ENCODE data around the gene SLC30A7. TPM values are rescaled to one million over a fixed set of nuclear protein-coding genes. Genes with fewer than 3 reads are reported as not detected.
A peak's percentile ranks its signal among the peaks of the same experiment; 100 is the strongest.
"Not testable (repeated sequence)": the region's sequence is repeated elsewhere in the genome, so short reads cannot be mapped to it uniquely, and the experiment has no call there.

Gene SLC30A7
- total RNA-seq, 1 donor from 2014 or later, result 31.3 TPM

GRCh38 chr1:100936194-100936967 is 40.5 kb downstream of the SLC30A7 start:
- no peak for FAIRE-seq
- Histone ChIP-seq H3K4me3 (ENCODE audit: low read depth, low read length) (no peak overlapping the region), H3K27me3 (ENCODE audit: control insufficient read depth, insufficient read depth, low read length) (no peaks in the 10 kb centered on the region), H3K36me3 (ENCODE audit: control insufficient read depth, insufficient read depth, low read length) (no peaks in the 10 kb centered on the region)
- no peak for TF ChIP-seq CTCF (IDR thresholded peaks at IDR 0.05; ENCODE audit: insufficient read depth, low read length, severe bottlenecking)
- DNase-seq (ENCODE audit: low read depth), result no peak

DNA sequence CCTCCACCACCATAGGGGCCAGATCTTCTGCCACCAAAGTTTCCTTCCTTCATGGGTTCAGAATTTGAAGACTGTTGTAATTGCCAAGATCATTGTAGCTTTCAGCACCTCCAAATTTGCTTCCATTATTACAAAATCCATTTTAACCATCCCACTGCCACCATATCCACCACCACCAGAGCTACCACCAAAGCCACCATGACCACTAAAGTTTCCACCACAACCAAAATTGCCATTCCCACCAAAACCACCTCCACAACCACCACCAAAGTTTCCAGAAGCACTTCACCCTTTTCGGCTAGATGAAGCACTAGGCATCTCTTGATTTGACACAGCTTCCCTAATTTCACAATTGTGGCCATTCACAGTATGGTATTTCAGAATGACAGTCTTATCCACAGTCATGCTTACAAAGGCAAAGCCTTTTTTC is 45.2 kb downstream of the SLC30A7 start:
- H3K27me3 ChIP-seq (ENCODE audit: control insufficient read depth, insufficient read depth, low read length), result no peaks in the 10 kb centered on the region
- TF ChIP-seq CTCF (IDR thresholded peaks at IDR 0.05; ENCODE audit: insufficient read depth, low read length, severe bottlenecking), result no peak
- FAIRE-seq (peak; percentile 77), DNase-seq (ENCODE audit: low read depth) (no peak)
- H3K36me3 ChIP-seq (ENCODE audit: control insufficient read depth, insufficient read depth, low read length), result peaks cover 1% of the 10 kb centered on the region
- H3K4me3 ChIP-seq (ENCODE audit: low read depth, low read length), result no peak overlapping the region

- H3K36me3 ChIP-seq (ENCODE audit: control insufficient read depth, insufficient read depth, low read length), result peaks cover 1% of the 10 kb centered on the region
- no peak for DNase-seq (ENCODE audit: low read depth)
- no peak for FAIRE-seq
- no peak overlapping the region for H3K4me3 ChIP-seq (ENCODE audit: low read depth, low read length)
- no peak for TF ChIP-seq CTCF (IDR thresholded peaks at IDR 0.05; ENCODE audit: insufficient read depth, low read length, severe bottlenecking)
- H3K27me3 ChIP-seq (ENCODE audit: control insufficient read depth, insufficient read depth, low read length), result no peaks in the 10 kb centered on the region
These were observed 45.8 kb downstream of the SLC30A7 start for GRCh38 chr1:100941580-100942216.

DNA sequence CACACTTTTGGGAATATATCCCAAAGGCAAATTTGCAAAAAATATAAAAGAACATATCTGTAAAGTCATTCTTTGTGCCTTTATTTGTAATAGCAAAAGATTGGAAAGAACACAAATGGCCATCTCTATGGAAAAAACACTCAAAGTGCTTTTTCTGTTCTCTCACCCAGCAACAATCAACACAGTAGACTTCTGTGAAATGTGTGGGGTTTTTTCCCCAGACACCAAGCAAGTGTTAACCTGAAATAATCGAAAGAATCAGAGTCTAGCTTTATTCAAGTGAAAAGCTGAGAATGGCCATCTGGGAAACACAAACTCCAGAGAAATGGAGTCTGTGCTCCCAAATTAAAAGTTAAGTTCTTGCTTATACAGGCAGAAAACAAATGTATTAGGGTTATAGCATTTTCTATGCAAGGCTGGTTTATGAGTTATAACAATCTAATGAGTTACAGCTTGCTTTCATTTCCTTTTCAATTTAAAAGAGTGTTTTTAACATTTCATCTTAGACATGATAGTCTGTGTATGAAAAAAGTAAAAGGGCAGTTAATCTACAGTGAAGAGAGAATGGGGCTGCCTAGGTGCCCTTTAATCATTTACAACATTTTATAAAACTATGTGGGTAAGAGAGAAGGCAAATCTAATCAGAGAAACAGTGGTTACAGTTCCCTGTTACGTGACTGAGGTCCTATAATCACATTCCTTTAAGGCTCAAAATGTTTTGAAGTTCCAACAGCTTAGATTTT is 46.6 kb downstream of the SLC30A7 start:
- Histone ChIP-seq H3K4me3 (ENCODE audit: low read depth, low read length) (no peak overlapping the region), H3K27me3 (ENCODE audit: control insufficient read depth, insufficient read depth, low read length) (no peaks in the 10 kb centered on the region), H3K36me3 (ENCODE audit: control insufficient read depth, insufficient read depth, low read length) (peaks cover 1% of the 10 kb centered on the region)
- no peak for FAIRE-seq
- no peak for TF ChIP-seq CTCF (IDR thresholded peaks at IDR 0.05; ENCODE audit: insufficient read depth, low read length, severe bottlenecking)
- no peak for DNase-seq (ENCODE audit: low read depth)

- Histone ChIP-seq H3K36me3 (ENCODE audit: control insufficient read depth, insufficient read depth, low read length) (peaks cover 1% of the 10 kb centered on the region), H3K27me3 (ENCODE audit: control insufficient read depth, insufficient read depth, low read length) (no peaks in the 10 kb centered on the region), H3K4me3 (ENCODE audit: low read depth, low read length) (no peak overlapping the region)
- no peak for DNase-seq (ENCODE audit: low read depth)
- no peak for FAIRE-seq
- no peak for TF ChIP-seq CTCF (IDR thresholded peaks at IDR 0.05; ENCODE audit: insufficient read depth, low read length, severe bottlenecking)
These were observed 47.6 kb downstream of the SLC30A7 start for GRCh38 chr1:100943533-100943932.

DNA sequence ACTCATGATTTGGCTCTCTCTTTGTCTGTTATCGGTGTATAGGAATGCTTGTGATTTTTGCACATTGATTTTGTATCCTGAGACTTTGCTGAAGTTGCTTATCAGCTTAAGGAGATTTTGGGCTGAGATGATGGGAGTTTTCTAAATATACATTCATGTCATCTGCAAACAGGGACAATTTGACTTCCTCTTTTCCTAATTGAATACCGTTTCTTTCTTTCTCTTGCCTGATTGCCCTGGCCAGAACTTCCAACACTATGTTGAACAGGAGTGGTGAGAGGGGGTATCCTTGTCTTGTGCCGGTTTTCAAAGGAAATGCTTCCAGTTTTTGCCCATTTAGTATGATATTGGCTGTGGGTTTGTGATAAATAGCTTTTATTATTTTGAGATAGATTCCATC is 50.2 kb downstream of the SLC30A7 start:
- not testable (repeated sequence) for H3K4me3 ChIP-seq (ENCODE audit: low read depth, low read length); FAIRE-seq; DNase-seq (ENCODE audit: low read depth); H3K36me3 ChIP-seq (ENCODE audit: control insufficient read depth, insufficient read depth, low read length); H3K27me3 ChIP-seq (ENCODE audit: control insufficient read depth, insufficient read depth, low read length)

- not testable (repeated sequence) for FAIRE-seq; H3K36me3 ChIP-seq (ENCODE audit: control insufficient read depth, insufficient read depth, low read length); H3K27me3 ChIP-seq (ENCODE audit: control insufficient read depth, insufficient read depth, low read length); DNase-seq (ENCODE audit: low read depth); H3K4me3 ChIP-seq (ENCODE audit: low read depth, low read length)
These were observed 51.9 kb downstream of the SLC30A7 start for GRCh38 chr1:100947816-100948215.

- DNase-seq (ENCODE audit: low read depth), result peak; percentile 50
- FAIRE-seq; H3K27me3 ChIP-seq (ENCODE audit: control insufficient read depth, insufficient read depth, low read length); H3K4me3 ChIP-seq (ENCODE audit: low read depth, low read length); H3K36me3 ChIP-seq (ENCODE audit: control insufficient read depth, insufficient read depth, low read length): not testable (repeated sequence)
These were observed 53.0 kb downstream of the SLC30A7 start for GRCh38 chr1:100948721-100949405.

Data from bronchial epithelial cell (primary cell).